Spinal cord (tissue), 10 donors: ENCODE results near the gene LFNG. TPM values are rescaled to one million over a fixed set of nuclear protein-coding genes. Genes with fewer than 3 reads are reported as not detected.
A peak's percentile ranks its signal among the peaks of the same experiment; 100 is the strongest.
"Not testable (repeated sequence)": the region's sequence is repeated elsewhere in the genome, so short reads cannot be mapped to it uniquely, and the experiment has no call there.

Experiments
- DNase-seq, 6 donors: peaks; one replicate each; pipeline versions ENCODE4 v3.0.0 to v3.0.0-alpha.2; 2013 to 2015; ENCODE audit warnings: low spot score in 6 of 6, low read depth in 4 of 6
- H3K27ac ChIP-seq: one replicate; pipeline ENCODE4 v1.5.1; 2013; ENCODE audit warnings: low read depth, low read length, control low read depth
- H3K27me3 ChIP-seq: one replicate; pipeline ENCODE4 v1.6.1; 2013; ENCODE audit warnings: low read length; ENCODE audit not compliant: control insufficient read depth, insufficient read depth
- H3K36me3 ChIP-seq: one replicate; pipeline ENCODE4 v1.6.1; 2013; ENCODE audit warnings: low read length; ENCODE audit not compliant: control insufficient read depth, insufficient read depth
- H3K4me1 ChIP-seq: one replicate; pipeline ENCODE4 v1.6.1; 2013; ENCODE audit warnings: low read length; ENCODE audit not compliant: control insufficient read depth, insufficient read depth
- H3K4me3 ChIP-seq: one replicate; pipeline ENCODE4 v1.5.1; 2013; ENCODE audit warnings: low read depth, low read length, control low read depth
- H3K9me3 ChIP-seq: one replicate; pipeline ENCODE4 v1.6.1; 2013; ENCODE audit warnings: low read length; ENCODE audit not compliant: control insufficient read depth, insufficient read depth
- WGBS: methylation state at CpG from one replicate; pipeline ENCODE4 v1.1.5; 2013; ENCODE audit warnings: missing lambda C conversion rate; ENCODE audit not compliant: insufficient coverage; 5-methylcytosine and 5-hydroxymethylcytosine counted together
- polyA plus RNA-seq, 2 donors: library from polyadenylated mRNA; unstranded; fragments of 120-200 nt; gene quantifications; one replicate each; pipeline ENCODE4 v1.2.1, GENCODE V29; 2013; ENCODE audit not compliant: insufficient read length in 2 of 2
- total RNA-seq, 2 donors: library from RNA; depleted of rRNA in 1 of 2; stranded (reverse); fragments of 120-200 nt in 1 of 2; fragments of >200 nt in 1 of 2; gene quantifications; one replicate each; pipeline versions ENCODE4 v1.2.3 to v1.2.4, GENCODE V29; 2013 to 2014
- donor health status: healthy.

Gene LFNG
- total and polyA plus RNA-seq, 4 donors = 16.7 to 47.0 (median 35.3) TPM

DNA sequence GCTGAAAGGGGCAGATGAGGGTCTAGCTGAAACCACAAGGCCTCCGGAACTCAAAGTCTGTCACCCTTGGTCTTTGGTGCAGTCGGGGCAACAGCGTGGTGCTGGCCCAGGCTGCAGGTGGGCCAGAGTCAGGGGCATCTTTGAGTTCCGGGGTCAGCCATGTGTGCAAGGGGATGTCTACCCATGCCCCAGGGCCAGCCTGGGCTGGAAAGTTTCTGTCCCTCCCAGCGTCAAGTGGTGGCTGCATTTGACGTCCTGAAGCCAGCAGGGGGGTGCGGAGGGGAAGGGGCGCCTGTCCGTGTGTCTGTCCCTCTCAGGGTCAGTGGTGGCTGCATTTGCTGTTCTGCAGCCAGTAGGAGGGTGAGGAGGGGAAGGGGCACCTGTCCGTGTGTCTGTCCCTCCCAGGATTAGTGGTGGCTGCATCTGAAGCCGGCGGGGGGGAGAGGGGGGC, 35.1 kb downstream of the LFNG start:
- peaks cover 32% of the 10 kb centered on the region for H3K4me1 ChIP-seq
- no peak overlapping the region for H3K27ac ChIP-seq
- H3K27me3 ChIP-seq = no peaks in the 10 kb centered on the region
- WGBS = 9% methylated on average over 10 of the region's 12 CpGs
- no peak for DNase-seq
- peaks cover 16% of the 10 kb centered on the region for H3K36me3 ChIP-seq
- no peaks in the 10 kb centered on the region for H3K9me3 ChIP-seq
- H3K4me3 ChIP-seq = peak overlapping the region; percentile 93

DNA sequence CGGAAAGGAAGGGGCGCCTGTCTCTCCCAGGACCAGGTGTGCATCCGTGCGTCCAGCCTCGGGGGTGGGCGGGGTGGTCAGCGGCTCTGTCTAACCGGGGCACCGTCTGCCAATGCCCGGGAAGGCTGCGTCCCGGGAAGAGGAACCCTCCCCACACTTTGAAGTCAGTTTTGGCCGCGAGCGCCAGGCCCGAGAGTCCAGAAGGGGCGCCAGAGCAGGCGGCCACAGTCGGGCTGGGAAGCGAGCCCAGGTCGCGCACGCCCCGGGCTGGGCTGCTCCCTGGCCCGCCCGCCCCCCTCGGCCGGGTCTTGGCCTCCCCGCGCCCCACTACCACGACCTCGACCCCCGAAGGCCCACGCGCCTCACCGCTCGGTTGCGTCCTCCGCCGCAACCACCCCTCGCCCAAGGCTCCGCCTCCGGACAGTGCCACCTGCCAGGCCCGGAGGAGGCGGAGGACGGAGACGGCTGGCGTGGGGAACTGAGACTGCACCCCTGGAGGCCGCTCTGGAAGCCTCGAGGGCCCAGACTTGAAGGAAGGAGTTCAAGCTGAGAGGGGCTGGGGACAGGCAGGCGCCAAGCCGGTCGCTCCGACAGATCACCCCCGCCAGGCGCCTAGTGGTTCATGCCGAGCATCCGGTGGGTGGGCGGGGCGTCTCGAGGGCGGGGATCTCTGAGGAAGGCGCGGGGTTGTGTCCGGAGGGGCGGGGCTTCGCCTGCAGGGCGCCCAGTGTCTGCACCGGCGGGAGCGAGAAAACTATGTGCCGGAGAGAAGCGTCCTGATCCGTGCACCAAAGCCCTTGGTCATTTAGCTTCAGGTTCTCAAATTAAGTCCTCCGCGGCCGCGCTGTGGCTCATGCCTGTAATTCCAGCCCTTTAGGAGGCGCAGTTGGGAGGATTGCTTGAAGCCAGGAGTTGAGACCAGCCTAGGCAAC, 35.8 kb downstream of the LFNG start, which contains the start of gene BRAT1:
BRAT1 (minus strand) TSS at position 404 of the 932 bp plus-strand sequence. CDS start 1,093 bp downstream, outside the sequence.
- peaks cover 39% of the 10 kb centered on the region for H3K4me1 ChIP-seq
- WGBS = under 1% methylated on average over 76 of the region's 79 CpGs

DNA sequence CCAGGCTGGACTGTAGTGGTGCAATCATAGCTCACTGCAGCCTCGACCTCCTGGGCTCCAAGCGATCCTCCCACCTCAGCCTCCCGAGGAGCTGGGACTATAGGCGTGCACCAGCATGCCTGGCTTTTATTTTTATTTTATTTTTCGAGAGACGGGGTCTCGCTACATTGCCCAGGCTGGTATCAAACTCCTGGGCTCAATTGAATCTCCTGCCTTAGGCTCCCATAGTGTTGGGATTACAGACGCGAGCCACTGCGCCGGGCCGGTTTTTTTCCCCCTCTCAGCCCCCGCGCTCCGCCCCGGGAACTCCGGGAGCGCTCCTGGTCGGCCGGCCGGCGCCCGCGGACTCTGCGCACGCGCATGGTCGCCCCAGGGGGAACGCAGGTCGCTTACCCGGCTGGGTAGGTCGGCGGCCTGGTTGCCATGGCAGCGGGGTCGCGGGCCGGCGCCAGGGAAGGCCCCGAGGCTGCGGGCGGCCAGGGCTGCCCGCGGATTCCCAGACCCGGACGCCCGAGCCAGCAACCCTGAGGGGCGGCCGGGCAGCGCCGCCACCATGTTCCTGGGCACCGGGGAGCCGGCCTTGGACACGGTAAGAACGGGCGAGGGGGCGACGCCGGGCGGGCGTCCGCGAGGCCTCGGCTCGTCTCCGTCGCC, 39.2 kb downstream of the LFNG start, which contains the start of gene IQCE:
IQCE (plus strand) TSS at position 351 of the 654 bp plus-strand sequence; CDS start at position 554, 203 bp downstream.
- Histone ChIP-seq H3K27me3 (no peaks in the 10 kb centered on the region), H3K36me3 (peaks cover 11% of the 10 kb centered on the region), H3K4me3 (peak within 1 kb of the TSS; percentile 80), H3K4me1 (peaks cover 38% of the 10 kb centered on the region), H3K9me3 (no peaks in the 10 kb centered on the region), H3K27ac (no peak within 1 kb of the TSS)
- 3% methylated on average over 64 of the region's 66 CpGs for WGBS
- DNase-seq = peak in 5 of 6 donors; percentile 77 to 95 (median 81)

More for the DNA sequence above, 35.8 kb downstream of the LFNG start, which contains the start of gene BRAT1:
- Histone ChIP-seq H3K27me3 (no peaks in the 10 kb centered on the region), H3K4me3 (peak within 1 kb of the TSS; percentile 93), H3K9me3 (no peaks in the 10 kb centered on the region), H3K36me3 (peaks cover 11% of the 10 kb centered on the region), H3K27ac (peak within 1 kb of the TSS; percentile 99)
- DNase-seq = peak; percentile 82 to 97 (median 85)

DNA sequence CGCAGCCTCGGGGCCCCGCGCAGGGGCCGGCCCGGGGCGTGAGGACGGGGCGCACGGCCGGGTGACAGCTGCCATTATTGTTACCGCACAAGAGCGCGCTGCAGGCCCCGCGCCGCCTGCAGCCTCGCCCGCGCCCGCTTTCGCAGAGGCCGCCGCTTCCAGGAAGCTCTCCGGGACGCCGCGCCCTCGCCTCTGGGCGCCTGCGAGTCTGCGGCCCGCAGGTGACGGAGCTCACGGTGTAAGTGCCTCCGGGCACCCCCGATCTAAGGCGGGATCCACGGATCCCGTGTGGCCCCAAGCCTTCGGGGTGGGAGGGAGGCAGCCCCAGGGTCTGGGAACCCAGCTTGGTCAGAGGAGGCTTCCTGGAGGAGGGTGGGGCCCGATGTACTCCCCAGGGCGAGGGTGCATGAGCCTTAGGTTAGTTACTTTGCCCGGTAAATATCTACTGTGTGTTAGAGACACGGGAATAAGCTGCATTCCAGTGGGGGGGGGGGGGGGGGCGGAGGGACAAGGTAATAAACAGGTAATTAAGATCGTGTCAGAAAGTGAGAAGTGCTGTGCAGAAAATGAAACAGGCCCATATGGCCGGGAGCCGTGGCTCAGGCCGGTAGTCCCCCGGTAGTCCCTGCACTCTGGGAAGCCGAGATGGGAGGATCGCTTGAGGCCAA, 39.8 kb downstream of the LFNG start:
- H3K4me1 ChIP-seq = peaks cover 32% of the 10 kb centered on the region
- H3K27ac ChIP-seq = no peak overlapping the region
- DNase-seq = no peak
- peaks cover 10% of the 10 kb centered on the region for H3K36me3 ChIP-seq
- peak overlapping the region; percentile 80 for H3K4me3 ChIP-seq
- H3K27me3 ChIP-seq = no peaks in the 10 kb centered on the region
- 4% methylated on average over 50 of the region's 53 CpGs for WGBS
- no peaks in the 10 kb centered on the region for H3K9me3 ChIP-seq

DNA sequence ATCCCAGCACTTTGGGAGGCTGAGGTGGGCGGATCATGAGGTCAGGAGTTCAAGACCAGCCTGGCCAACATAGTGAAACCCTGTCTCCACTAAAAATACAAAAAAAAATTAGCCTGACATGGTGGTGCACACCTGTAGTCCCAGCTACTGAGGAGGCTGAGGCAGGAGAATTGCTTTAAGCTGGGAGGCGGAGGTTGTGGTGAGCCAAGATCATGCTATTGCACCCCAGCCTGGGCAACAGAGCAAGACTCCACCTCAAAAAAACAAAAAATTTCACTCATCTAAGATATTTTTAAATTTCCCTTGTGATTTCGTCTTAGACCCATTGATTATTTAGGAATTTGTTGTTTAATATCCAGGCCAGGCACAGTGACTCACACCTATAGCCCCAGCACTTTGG, 44.4 kb downstream of the LFNG start:
- not testable (repeated sequence) for H3K27ac ChIP-seq, H3K4me3 ChIP-seq, H3K27me3 ChIP-seq, H3K9me3 ChIP-seq, DNase-seq
- peaks cover 29% of the 10 kb centered on the region for H3K36me3 ChIP-seq
- 100% methylated on average over 2 of the region's 3 CpGs for WGBS
- peaks cover 32% of the 10 kb centered on the region for H3K4me1 ChIP-seq

DNA sequence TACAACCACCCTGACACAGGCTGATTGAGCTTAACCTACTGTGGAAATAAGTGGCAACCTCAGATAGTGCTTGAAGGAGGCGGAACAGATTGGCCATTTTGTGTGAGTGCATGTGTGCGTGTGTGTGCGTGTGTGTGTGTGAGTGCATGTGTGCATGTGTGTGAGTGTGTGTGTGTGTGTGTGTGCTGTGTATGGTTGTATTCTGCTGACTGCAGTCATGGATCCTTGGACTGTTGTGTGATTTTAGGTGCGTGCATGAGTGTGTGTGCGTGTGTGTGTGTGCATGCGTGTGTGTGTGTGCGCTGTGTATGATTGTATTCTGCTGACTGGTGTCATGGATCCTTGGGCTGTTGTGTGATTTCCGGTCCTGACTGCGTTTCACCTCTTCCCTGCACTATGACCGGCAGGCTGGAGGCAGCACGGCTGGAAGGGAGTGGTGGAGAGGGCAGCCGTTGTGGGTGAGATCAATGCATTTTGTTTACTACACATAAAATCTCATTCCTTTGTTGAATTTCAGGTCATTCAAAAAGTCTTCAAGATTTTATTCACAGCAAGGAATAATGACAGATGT, 45.5 kb downstream of the LFNG start:
- peaks cover 35% of the 10 kb centered on the region for H3K36me3 ChIP-seq
- no peak overlapping the region for H3K4me3 ChIP-seq
- H3K9me3 ChIP-seq = no peaks in the 10 kb centered on the region
- 70% methylated on average over 4 of the region's 12 CpGs for WGBS
- H3K27ac ChIP-seq = peak overlapping the region; percentile 25
- H3K4me1 ChIP-seq = peaks cover 24% of the 10 kb centered on the region
- DNase-seq = no peak
- H3K27me3 ChIP-seq = no peaks in the 10 kb centered on the region

DNA sequence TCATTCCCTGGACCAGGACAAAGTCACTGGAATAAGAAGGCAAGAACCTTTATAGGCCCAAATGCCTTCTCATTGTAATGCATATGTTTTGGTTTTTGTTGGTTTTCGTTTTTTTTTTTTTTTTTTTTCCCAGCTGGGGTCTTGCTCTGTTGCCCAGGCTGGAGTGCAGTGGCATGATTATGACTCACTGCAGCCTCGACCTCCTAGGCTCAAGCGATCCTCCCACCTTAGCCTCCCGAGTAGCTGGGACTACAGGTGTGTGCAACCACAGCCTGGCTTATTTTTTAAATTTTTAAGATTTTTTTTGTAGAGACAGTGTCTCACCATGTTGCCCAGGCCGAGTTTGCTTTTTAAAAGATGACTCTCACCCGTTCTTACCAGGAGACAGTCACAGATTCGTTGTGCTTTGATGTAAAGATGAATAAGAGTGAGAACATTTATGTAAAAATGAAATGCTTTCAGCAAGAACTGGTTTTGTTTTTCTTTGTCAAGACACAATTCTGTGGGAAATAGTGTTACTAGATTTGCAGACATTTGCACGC, 46.8 kb downstream of the LFNG start:
- 63% methylated on average over 3 of the region's 8 CpGs for WGBS
- no peaks in the 10 kb centered on the region for H3K27me3 ChIP-seq
- no peak overlapping the region for H3K27ac ChIP-seq
- DNase-seq = no peak
- peaks cover 19% of the 10 kb centered on the region for H3K4me1 ChIP-seq
- no peaks in the 10 kb centered on the region for H3K9me3 ChIP-seq
- no peak overlapping the region for H3K4me3 ChIP-seq
- peaks cover 37% of the 10 kb centered on the region for H3K36me3 ChIP-seq

DNA sequence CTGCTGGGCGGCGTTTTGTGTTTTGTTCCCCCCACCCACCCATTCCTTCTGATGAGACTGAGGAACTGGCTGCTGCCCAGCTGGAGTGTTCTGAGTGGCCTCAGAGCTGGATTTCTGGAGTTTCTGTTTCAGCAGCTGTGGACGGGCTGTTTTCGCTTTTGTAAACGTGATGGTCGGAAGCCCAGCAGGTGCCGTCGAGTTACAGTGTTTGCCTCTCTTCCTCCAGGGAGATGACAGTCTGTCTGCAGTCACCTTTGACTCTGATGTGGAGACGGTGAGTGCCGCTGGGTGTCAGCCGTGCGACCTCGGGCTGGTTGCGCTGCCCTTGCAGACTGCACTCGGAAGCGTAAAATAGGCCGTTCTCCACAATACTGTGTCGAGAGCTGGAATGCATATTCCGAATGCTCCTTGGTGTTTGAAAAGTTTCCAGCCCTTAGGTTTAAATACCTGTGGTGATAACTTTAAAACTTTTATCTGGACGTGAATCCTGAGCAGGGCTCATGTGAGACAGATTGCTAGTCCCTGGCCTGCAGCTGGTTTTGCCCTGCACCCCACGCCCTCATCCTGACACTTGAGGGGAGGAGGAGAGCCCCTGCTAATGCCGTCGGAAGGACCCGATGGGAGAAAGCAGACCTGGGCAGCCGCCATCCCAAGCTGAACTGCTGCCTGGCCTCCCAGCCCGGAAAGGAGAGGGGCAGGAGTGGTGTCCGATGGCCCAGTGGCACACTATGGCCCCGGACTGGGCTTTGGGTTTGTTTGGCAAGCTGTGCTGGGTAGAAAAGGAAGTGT, 47.5 kb downstream of the LFNG start:
- H3K27ac ChIP-seq = no peak overlapping the region
- WGBS = 40% methylated on average over 26 of the region's 28 CpGs

More for the DNA sequence above, 47.5 kb downstream of the LFNG start:
- H3K36me3 ChIP-seq = peaks cover 43% of the 10 kb centered on the region
- H3K27me3 ChIP-seq = no peaks in the 10 kb centered on the region
- H3K4me3 ChIP-seq = no peak overlapping the region
- peak in 2 of 6 donors; percentile 34 to 73 for DNase-seq
- H3K9me3 ChIP-seq = no peaks in the 10 kb centered on the region
- H3K4me1 ChIP-seq = peaks cover 19% of the 10 kb centered on the region
